K562 (cell line): ENCODE data around the gene NRXN2. TPM values are rescaled to one million over a fixed set of nuclear protein-coding genes. Genes with fewer than 3 reads are reported as not detected.

Experiments
- ATF4 ChIP-seq: fragments of 450-650 bp; formaldehyde crosslinking; IDR thresholded peaks from 2 replicates; pipeline ENCODE4 v1.4.0; 2022; ENCODE audit warnings: mild to moderate bottlenecking, moderate library complexity
- ELF1 ChIP-seq: fragments of 200-800 bp; sonication (Bioruptor generic); IDR thresholded peaks from 2 replicates; pipeline ENCODE4 v1.6.1; 2016; ENCODE audit warnings: missing genetic modification characterization, missing compliant biosample characterization
- MYC ChIP-seq, 2 experiments: fragments of 250-450 bp in 1 of 2; sonication (Bioruptor Pico) in 1 of 2; IDR thresholded peaks; 2 replicates each; pipeline versions ENCODE4 v1.5.1 to v1.6.1; 2012 to 2021; ENCODE audit warnings: low read depth in 2 of 2, borderline replicate concordance in 1 of 2, improper control_type of control experiment in 1 of 2, low read length in 1 of 2, mild to moderate bottlenecking in 1 of 2, moderate library complexity in 1 of 2
- MYNN ChIP-seq, 2 experiments: sonication (generic); formaldehyde crosslinking in 1 of 2; IDR thresholded peaks; 2 replicates each; pipeline versions ENCODE4 v1.5.0 to v1.6.1; 2016 to 2020; ENCODE audit warnings: antibody characterized with exemption in 1 of 2, missing genetic modification reagents in 1 of 2
- PYGO2 ChIP-seq: fragments of 450-650 bp; IDR thresholded peaks from 2 replicates; pipeline ENCODE4 v1.6.1; 2016; ENCODE audit warnings: mild to moderate bottlenecking, missing genetic modification characterization, moderate library complexity, missing compliant biosample characterization
- TCFL5 ChIP-seq: fragments of 250-450 bp; sonication (Bioruptor Pico); conservative IDR thresholded peaks from 2 replicates; pipeline ENCODE4 v1.6.1; 2021; ENCODE audit warnings: mild to moderate bottlenecking, moderate library complexity, matching md5 sums
- TEAD4 ChIP-seq, 2 experiments: sonication (generic) in 1 of 2; formaldehyde crosslinking in 1 of 2; IDR thresholded peaks; 2 replicates each; pipeline versions ENCODE4 v1.6.1 to v1.8.0; 2012 to 2022; ENCODE audit warnings: borderline replicate concordance in 1 of 2, inconsistent platforms in 1 of 2, low read length in 1 of 2, mild to moderate bottlenecking in 1 of 2, missing genetic modification reagents in 1 of 2
- ZFP30 ChIP-seq: fragments of 250-450 bp; sonication (Bioruptor Pico); IDR thresholded peaks from 2 replicates; pipeline ENCODE4 v1.8.0; 2022; ENCODE audit warnings: moderate library complexity, mild to moderate bottlenecking, inconsistent platforms, borderline replicate concordance
- ZNF140 ChIP-seq: fragments of 250-450 bp; sonication (Bioruptor Pico); IDR thresholded peaks from 2 replicates; pipeline ENCODE4 v1.8.0; 2021; ENCODE audit warnings: moderate library complexity, mild to moderate bottlenecking, inconsistent platforms
- ZNF311 ChIP-seq: fragments of 250-450 bp; sonication (Bioruptor Pico); IDR thresholded peaks from 2 replicates; pipeline ENCODE4 v1.4.0; 2020; ENCODE audit warnings: mild to moderate bottlenecking, moderate library complexity
- ZNF431 ChIP-seq: sonication (generic); formaldehyde crosslinking; IDR thresholded peaks from 2 replicates; pipeline ENCODE4 v1.8.0; 2022; ENCODE audit warnings: mild to moderate bottlenecking, missing genetic modification reagents
- ZNF830 ChIP-seq: fragments of 250-450 bp; sonication (Bioruptor Pico); IDR thresholded peaks from 2 replicates; pipeline ENCODE4 v1.5.0; 2021; ENCODE audit warnings: mild to moderate bottlenecking
- polyA plus RNA-seq, 8 experiments: library from polyadenylated mRNA; depleted of rRNA in 4 of 8; stranded (reverse) in 5 of 8; unstranded in 3 of 8; fragments of >200 nt; fragmentation: Nextera tagmentation in 2 of 8; fragmentation: Illumina TruSeq in 1 of 8; extraction: Ambion mirVana in 2 of 8; extraction: Trizol in 1 of 8; gene quantifications; 2 replicates each; pipeline versions ENCODE4 v1.2.1 to v1.2.3, GENCODE V29; 2011 to 2014; ENCODE audit warnings: inconsistent platforms in 1 of 8, missing spikeins in 1 of 8
- total RNA-seq, 7 experiments: library from RNA; depleted of rRNA in 6 of 7; stranded (reverse); fragments of >200 nt in 6 of 7; fragmentation: Illumina TruSeq in 2 of 7; extraction: Trizol in 2 of 7; gene quantifications; 2 replicates each; pipeline versions ENCODE4 v1.2.1 to v1.2.3, GENCODE V29; 2011 to 2021; ENCODE audit warnings: low replicate concordance in 1 of 7
- TF ChIP-seq, protein P1 (sequence below), 2 experiments: fragments of 200-800 bp in 1 of 2; sonication (Bioruptor generic) in 1 of 2; sonication (generic) in 1 of 2; formaldehyde crosslinking in 1 of 2; IDR thresholded peaks in 1 of 2; conservative IDR thresholded peaks in 1 of 2; 2 replicates each; pipeline versions ENCODE4 v1.5.0 to v1.6.1; 2016 to 2020; ENCODE audit warnings: missing compliant biosample characterization in 1 of 2, missing genetic modification characterization in 1 of 2, missing genetic modification reagents in 1 of 2
- TF ChIP-seq, protein P2 (sequence below), 2 experiments: fragments of 450-650 bp in 1 of 2; sonication (generic) in 1 of 2; formaldehyde crosslinking in 1 of 2; IDR thresholded peaks in 1 of 2; conservative IDR thresholded peaks in 1 of 2; 2 replicates each; pipeline versions ENCODE4 v1.6.1 to v1.8.1; 2016 to 2023; ENCODE audit warnings: mild to moderate bottlenecking in 2 of 2, moderate library complexity in 2 of 2, inconsistent platforms in 1 of 2, missing genetic modification reagents in 1 of 2
- TF ChIP-seq, protein P3 (sequence below): fragments of 450-650 bp; IDR thresholded peaks from 2 replicates; pipeline ENCODE4 v1.7.1; 2018; ENCODE audit warnings: mild to moderate bottlenecking, low read depth; ENCODE audit not compliant: partially characterized antibody
- TF ChIP-seq, protein P4 (sequence below): fragments of 250-450 bp; sonication (Bioruptor Pico); IDR thresholded peaks from 2 replicates; pipeline ENCODE4 v1.8.0; 2022; ENCODE audit warnings: inconsistent platforms

Gene NRXN2
- total and polyA plus RNA-seq, 9 of the 15 experiments (the other 6 are each of a cell fraction or from before 2014, with no cell fraction given) = 0.07 to 0.47 (median 0.15) TPM; not detected in 4

DNA sequence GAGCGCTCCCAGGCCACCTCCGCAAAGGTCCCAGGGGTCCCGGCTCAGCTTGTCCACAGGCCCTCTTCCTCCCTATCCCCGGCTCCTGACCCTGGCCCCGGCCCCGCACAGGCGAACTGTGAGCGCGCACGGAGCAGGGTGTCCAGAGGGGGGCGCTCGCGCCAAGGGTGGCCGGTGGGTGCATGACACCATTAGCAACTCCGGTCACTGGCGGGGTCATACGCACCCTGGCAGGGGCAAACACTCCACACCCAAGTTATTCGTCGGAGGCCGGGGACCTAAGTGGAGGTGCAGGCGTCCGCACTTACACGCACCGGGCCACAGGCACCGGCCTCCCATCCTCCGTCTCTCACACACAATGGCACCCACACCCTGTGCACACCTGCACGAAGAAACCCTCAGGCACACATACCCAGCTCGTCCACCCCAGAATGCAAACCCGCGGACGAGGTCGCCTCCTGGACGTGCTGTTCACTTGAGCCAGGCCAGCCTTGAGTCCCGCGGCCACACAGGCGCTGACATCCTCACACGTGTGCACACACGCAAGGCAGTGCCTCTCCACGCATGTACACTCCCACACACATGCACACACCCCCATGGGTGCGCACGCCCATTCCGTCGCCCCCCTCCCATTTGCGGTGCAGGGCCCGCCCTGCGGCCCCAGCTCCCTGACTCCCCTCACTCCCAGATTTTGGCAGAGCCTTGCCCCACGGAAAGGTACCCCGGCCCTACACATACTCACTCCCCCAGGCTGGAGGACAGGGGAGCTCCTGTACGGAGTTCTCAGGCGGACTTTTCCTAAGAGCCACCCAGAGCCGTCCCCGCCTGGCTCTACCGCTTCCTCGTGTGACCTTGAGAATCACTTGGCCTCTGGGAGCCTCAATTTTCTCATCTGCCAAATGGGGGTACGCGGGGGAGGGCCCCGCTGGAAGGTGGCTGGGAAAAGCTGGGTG is 20.9 kb upstream of the NRXN2 start, which contains the start of gene RASGRP2 (continued):
- TF ChIP-seq MYC (IDR thresholded peaks at IDR 0.05; ENCODE audit: low read depth, low read length) (no peak), MYC (CRISPR knock-in tag; IDR thresholded peaks at IDR 0.05; ENCODE audit: borderline replicate concordance, low read depth) (no peak), TCFL5 (CRISPR knock-in tag) (no peak), ZNF311 (CRISPR knock-in tag) (no peak), MYNN (IDR thresholded peaks at IDR 0.05) (0 out of 2 replicates have a peak, but pooled peaks have one; percentile 65), MYNN (CRISPR knock-in tag; IDR thresholded peaks at IDR 0.05) (no peak), ELF1 (tag) (no peak), PYGO2 (tag) (no peak), ZNF140 (CRISPR knock-in tag) (no peak), ZNF830 (CRISPR knock-in tag) (no peak), ATF4 (CRISPR knock-in tag) (peak; percentile 37), ZNF431 (no peak), TEAD4 (IDR thresholded peaks at IDR 0.05; ENCODE audit: low read length) (no peak; the same call in 1 of the 2 replicates), TEAD4 (CRISPR knock-in tag; IDR thresholded peaks at IDR 0.05; ENCODE audit: borderline replicate concordance) (no peak), ZFP30 (CRISPR knock-in tag) (no peak)
- TF ChIP-seq, protein P1, sequence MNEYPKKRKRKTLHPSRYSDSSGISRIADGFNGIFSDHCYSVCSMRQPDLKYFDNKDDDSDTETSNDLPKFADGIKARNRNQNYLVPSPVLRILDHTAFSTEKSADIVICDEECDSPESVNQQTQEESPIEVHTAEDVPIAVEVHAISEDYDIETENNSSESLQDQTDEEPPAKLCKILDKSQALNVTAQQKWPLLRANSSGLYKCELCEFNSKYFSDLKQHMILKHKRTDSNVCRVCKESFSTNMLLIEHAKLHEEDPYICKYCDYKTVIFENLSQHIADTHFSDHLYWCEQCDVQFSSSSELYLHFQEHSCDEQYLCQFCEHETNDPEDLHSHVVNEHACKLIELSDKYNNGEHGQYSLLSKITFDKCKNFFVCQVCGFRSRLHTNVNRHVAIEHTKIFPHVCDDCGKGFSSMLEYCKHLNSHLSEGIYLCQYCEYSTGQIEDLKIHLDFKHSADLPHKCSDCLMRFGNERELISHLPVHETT (CRISPR knock-in tag; conservative IDR thresholded peaks at IDR 0.05 in 1 of 2, IDR thresholded peaks at IDR 0.05 in 1 of 2) = no peak
- TF ChIP-seq, protein P2, sequence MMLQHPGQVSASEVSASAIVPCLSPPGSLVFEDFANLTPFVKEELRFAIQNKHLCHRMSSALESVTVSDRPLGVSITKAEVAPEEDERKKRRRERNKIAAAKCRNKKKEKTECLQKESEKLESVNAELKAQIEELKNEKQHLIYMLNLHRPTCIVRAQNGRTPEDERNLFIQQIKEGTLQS (IDR thresholded peaks at IDR 0.05) = no peak
- TF ChIP-seq, protein P2 (CRISPR knock-in tag; conservative IDR thresholded peaks at IDR 0.05) = no peak
- TF ChIP-seq, protein P3, sequence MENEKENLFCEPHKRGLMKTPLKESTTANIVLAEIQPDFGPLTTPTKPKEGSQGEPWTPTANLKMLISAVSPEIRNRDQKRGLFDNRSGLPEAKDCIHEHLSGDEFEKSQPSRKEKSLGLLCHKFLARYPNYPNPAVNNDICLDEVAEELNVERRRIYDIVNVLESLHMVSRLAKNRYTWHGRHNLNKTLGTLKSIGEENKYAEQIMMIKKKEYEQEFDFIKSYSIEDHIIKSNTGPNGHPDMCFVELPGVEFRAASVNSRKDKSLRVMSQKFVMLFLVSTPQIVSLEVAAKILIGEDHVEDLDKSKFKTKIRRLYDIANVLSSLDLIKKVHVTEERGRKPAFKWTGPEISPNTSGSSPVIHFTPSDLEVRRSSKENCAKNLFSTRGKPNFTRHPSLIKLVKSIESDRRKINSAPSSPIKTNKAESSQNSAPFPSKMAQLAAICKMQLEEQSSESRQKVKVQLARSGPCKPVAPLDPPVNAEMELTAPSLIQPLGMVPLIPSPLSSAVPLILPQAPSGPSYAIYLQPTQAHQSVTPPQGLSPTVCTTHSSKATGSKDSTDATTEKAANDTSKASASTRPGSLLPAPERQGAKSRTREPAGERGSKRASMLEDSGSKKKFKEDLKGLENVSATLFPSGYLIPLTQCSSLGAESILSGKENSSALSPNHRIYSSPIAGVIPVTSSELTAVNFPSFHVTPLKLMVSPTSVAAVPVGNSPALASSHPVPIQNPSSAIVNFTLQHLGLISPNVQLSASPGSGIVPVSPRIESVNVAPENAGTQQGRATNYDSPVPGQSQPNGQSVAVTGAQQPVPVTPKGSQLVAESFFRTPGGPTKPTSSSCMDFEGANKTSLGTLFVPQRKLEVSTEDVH = no peak
- TF ChIP-seq, protein P4, sequence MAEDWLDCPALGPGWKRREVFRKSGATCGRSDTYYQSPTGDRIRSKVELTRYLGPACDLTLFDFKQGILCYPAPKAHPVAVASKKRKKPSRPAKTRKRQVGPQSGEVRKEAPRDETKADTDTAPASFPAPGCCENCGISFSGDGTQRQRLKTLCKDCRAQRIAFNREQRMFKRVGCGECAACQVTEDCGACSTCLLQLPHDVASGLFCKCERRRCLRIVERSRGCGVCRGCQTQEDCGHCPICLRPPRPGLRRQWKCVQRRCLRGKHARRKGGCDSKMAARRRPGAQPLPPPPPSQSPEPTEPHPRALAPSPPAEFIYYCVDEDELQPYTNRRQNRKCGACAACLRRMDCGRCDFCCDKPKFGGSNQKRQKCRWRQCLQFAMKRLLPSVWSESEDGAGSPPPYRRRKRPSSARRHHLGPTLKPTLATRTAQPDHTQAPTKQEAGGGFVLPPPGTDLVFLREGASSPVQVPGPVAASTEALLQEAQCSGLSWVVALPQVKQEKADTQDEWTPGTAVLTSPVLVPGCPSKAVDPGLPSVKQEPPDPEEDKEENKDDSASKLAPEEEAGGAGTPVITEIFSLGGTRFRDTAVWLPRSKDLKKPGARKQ = no peak
